ENCODE measurements around the gene CASP4.
"Not testable (repeated sequence)": the region's sequence is repeated elsewhere in the genome, so short reads cannot be mapped to it uniquely, and the experiment has no call there.

DNA sequence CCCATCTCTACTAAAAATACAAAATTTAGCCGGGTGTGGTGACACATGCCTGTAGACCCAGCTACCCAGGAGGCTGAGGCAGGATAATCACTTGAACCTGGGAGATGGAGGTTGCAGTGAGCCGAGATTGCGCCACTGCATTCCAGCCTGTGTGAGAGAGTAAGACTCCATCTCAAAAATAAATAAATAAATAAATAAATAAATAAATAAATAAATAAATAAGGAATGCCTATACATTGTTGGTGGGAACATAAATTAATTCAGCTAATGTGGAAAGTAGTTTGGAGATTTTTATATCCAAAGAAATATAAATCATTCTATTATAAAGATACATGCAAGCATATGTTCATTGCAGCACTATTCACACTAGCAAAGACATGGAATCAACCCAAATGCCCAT lies 34.3 kb downstream of the CASP4 start:
- TF ChIP-seq, protein P1, sequence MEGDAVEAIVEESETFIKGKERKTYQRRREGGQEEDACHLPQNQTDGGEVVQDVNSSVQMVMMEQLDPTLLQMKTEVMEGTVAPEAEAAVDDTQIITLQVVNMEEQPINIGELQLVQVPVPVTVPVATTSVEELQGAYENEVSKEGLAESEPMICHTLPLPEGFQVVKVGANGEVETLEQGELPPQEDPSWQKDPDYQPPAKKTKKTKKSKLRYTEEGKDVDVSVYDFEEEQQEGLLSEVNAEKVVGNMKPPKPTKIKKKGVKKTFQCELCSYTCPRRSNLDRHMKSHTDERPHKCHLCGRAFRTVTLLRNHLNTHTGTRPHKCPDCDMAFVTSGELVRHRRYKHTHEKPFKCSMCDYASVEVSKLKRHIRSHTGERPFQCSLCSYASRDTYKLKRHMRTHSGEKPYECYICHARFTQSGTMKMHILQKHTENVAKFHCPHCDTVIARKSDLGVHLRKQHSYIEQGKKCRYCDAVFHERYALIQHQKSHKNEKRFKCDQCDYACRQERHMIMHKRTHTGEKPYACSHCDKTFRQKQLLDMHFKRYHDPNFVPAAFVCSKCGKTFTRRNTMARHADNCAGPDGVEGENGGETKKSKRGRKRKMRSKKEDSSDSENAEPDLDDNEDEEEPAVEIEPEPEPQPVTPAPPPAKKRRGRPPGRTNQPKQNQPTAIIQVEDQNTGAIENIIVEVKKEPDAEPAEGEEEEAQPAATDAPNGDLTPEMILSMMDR (IDR thresholded peaks at IDR 0.05) = not testable (repeated sequence)
- not testable (repeated sequence) for TF ChIP-seq POLR2A (IDR thresholded peaks at IDR 0.05)
